Measurements from ENCODE around the gene TMEM213. TPM values are rescaled to one million over a fixed set of nuclear protein-coding genes. Genes with fewer than 3 reads are reported as not detected.

The TMEM213 gene
- total RNA-seq = not detected

GRCh38 chr7:138797715-138798320 lies at the start of gene TMEM213, which contains the start of gene ATP6V0A4:
Gene TMEM213, plus strand, starts transcription at chr7:138797994. Its CDS starts 111 bp downstream, at chr7:138798105.
Gene ATP6V0A4, minus strand, starts transcription at chr7:138798196. Its CDS starts 26,949 bp downstream, at chr7:138771247.
- no peak within 1 kb of the TSS for H3K27ac ChIP-seq
- DNase-seq = no peak
- TF ChIP-seq CTCF (IDR thresholded peaks at IDR 0.05) = no peak
- TF ChIP-seq POLR2A (IDR thresholded peaks at IDR 0.05) = no peak
- H3K4me1 ChIP-seq = no peaks in the 10 kb centered on the region
- no peaks in the 10 kb centered on the region for H3K36me3 ChIP-seq
- H3K9me3 ChIP-seq = no peaks in the 10 kb centered on the region
- WGBS, 2 donors = 23 to 25% methylated on average over 14 of the region's 14 CpGs
- intact Hi-C loops (cut with DNase I) = no loop called here
- H3K27me3 ChIP-seq = no peaks in the 10 kb centered on the region
- no peak within 1 kb of the TSS for H3K4me3 ChIP-seq (replicated peaks in 1 of 3)

GRCh38 chr7:138748666-138749065 lies 49.1 kb upstream of the TMEM213 start:
- peaks cover 0 to 10% of the 10 kb centered on the region in 2 donors for H3K4me1 ChIP-seq
- intact Hi-C loops (cut with DNase I) = no loop called here
- no peaks in the 10 kb centered on the region for H3K27me3 ChIP-seq
- no peak for DNase-seq
- H3K27ac ChIP-seq = no peak overlapping the region
- H3K9me3 ChIP-seq = no peaks in the 10 kb centered on the region
- 92 to 93% methylated on average over 6 of the region's 6 CpGs for WGBS, 2 donors
- no peaks in the 10 kb centered on the region for H3K36me3 ChIP-seq
- no peak for TF ChIP-seq CTCF (IDR thresholded peaks at IDR 0.05)
- TF ChIP-seq POLR2A (IDR thresholded peaks at IDR 0.05) = no peak
- H3K4me3 ChIP-seq (replicated peaks in 1 of 3) = no peak overlapping the region

GRCh38 chr7:138749960-138750359 lies 47.8 kb upstream of the TMEM213 start:
- H3K9me3 ChIP-seq = no peaks in the 10 kb centered on the region
- intact Hi-C loops (cut with DNase I) = no loop called here
- no peak overlapping the region for H3K4me3 ChIP-seq (replicated peaks in 1 of 3)
- H3K27ac ChIP-seq = no peak overlapping the region
- WGBS, 2 donors = 54 to 68% methylated on average over 3 of the region's 3 CpGs
- H3K4me1 ChIP-seq = peaks cover 0 to 10% of the 10 kb centered on the region in 2 donors
- TF ChIP-seq POLR2A (IDR thresholded peaks at IDR 0.05) (no peak), CTCF (IDR thresholded peaks at IDR 0.05) (no peak)
- DNase-seq = no peak
- H3K36me3 ChIP-seq = no peaks in the 10 kb centered on the region
- no peaks in the 10 kb centered on the region for H3K27me3 ChIP-seq

- Histone ChIP-seq H3K9me3 (no peaks in the 10 kb centered on the region), H3K4me1 (peaks cover 0 to 10% of the 10 kb centered on the region in 2 donors), H3K36me3 (no peaks in the 10 kb centered on the region), H3K27ac (no peak overlapping the region), H3K27me3 (no peaks in the 10 kb centered on the region), H3K4me3 (replicated peaks in 1 of 3) (no peak overlapping the region)
- TF ChIP-seq CTCF (IDR thresholded peaks at IDR 0.05) = no peak
- TF ChIP-seq POLR2A (IDR thresholded peaks at IDR 0.05) = no peak
- WGBS, 2 donors = 96% methylated on average over 15 of the region's 15 CpGs
- intact Hi-C loops (cut with DNase I) = no loop called here
- DNase-seq = no peak
These were observed 47.3 kb upstream of the TMEM213 start for GRCh38 chr7:138750473-138750872.

- H3K36me3 ChIP-seq = no peaks in the 10 kb centered on the region
- no peak overlapping the region for H3K4me3 ChIP-seq (replicated peaks in 1 of 3)
- no peaks in the 10 kb centered on the region for H3K27me3 ChIP-seq
- 87 to 92% methylated on average over 18 of the region's 18 CpGs for WGBS, 2 donors
- no peak for DNase-seq
- TF ChIP-seq POLR2A (IDR thresholded peaks at IDR 0.05) = no peak
- no peak for TF ChIP-seq CTCF (IDR thresholded peaks at IDR 0.05)
- no peak overlapping the region for H3K27ac ChIP-seq
- intact Hi-C loops (cut with DNase I) = no loop called here
- H3K9me3 ChIP-seq = no peaks in the 10 kb centered on the region
- H3K4me1 ChIP-seq = peaks cover 0 to 10% of the 10 kb centered on the region in 2 donors
These were observed 46.8 kb upstream of the TMEM213 start for GRCh38 chr7:138750901-138751464.
